ENCODE data around the gene CCDC127.
A peak's percentile ranks its signal among the peaks of the same experiment; 100 is the strongest.

Gene CCDC127

GRCh38 chr5:187617-188451, 30.1 kb downstream of the CCDC127 start:
- Histone ChIP-seq H3K4me3 (ENCODE audit: low read length) (no peak overlapping the region; the same call in 1 of the 2 replicates), H3F3A (ENCODE audit: control insufficient read depth, insufficient read depth) (peaks cover 5% of the 10 kb centered on the region; the same call in 1 of the 2 replicates), H3K4me1 (ENCODE audit: control insufficient read depth, low read length) (peaks cover 48% of the 10 kb centered on the region), H3K27ac (ENCODE audit: low read depth, low read length) (no peak overlapping the region), H4K20me1 (ENCODE audit: control insufficient read depth, insufficient read depth, low read depth, low read length) (no peaks in the 10 kb centered on the region), H3K79me2 (ENCODE audit: control insufficient read depth, low read length) (peaks cover 5% of the 10 kb centered on the region; the same call in 1 of the 2 replicates), H3K36me3 (ENCODE audit: control insufficient read depth, low read length) (no peaks in the 10 kb centered on the region), H3K9me2 (replicated peaks; ENCODE audit: control insufficient read depth, low read length) (no peaks in the 10 kb centered on the region), H3K27me3 (ENCODE audit: control insufficient read depth, low read length) (no peaks in the 10 kb centered on the region), H3K9me3 (ENCODE audit: control insufficient read depth, insufficient read depth, low read length) (no peaks in the 10 kb centered on the region), H3K4me2 (ENCODE audit: low read length) (peak overlapping the region; percentile 77)
- TF ChIP-seq, protein P1, sequence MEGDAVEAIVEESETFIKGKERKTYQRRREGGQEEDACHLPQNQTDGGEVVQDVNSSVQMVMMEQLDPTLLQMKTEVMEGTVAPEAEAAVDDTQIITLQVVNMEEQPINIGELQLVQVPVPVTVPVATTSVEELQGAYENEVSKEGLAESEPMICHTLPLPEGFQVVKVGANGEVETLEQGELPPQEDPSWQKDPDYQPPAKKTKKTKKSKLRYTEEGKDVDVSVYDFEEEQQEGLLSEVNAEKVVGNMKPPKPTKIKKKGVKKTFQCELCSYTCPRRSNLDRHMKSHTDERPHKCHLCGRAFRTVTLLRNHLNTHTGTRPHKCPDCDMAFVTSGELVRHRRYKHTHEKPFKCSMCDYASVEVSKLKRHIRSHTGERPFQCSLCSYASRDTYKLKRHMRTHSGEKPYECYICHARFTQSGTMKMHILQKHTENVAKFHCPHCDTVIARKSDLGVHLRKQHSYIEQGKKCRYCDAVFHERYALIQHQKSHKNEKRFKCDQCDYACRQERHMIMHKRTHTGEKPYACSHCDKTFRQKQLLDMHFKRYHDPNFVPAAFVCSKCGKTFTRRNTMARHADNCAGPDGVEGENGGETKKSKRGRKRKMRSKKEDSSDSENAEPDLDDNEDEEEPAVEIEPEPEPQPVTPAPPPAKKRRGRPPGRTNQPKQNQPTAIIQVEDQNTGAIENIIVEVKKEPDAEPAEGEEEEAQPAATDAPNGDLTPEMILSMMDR (IDR thresholded peaks at IDR 0.05; ENCODE audit: low read depth, low read length, poor library complexity, severe bottlenecking), result no peak
- TF ChIP-seq EZH2phosphoT487 (IDR thresholded peaks at IDR 0.05; ENCODE audit: borderline replicate concordance, low read length), result no peak

- Histone ChIP-seq H3K27ac (ENCODE audit: low read depth, low read length) (no peak overlapping the region), H3K36me3 (ENCODE audit: control insufficient read depth, low read length) (no peaks in the 10 kb centered on the region), H3K9me3 (ENCODE audit: control insufficient read depth, insufficient read depth, low read length) (no peaks in the 10 kb centered on the region), H3K9me2 (replicated peaks; ENCODE audit: control insufficient read depth, low read length) (no peaks in the 10 kb centered on the region), H3F3A (ENCODE audit: control insufficient read depth, insufficient read depth) (peaks cover 5% of the 10 kb centered on the region; the same call in 1 of the 2 replicates), H3K4me2 (ENCODE audit: low read length) (no peak overlapping the region), H3K4me1 (ENCODE audit: control insufficient read depth, low read length) (peaks cover 40% of the 10 kb centered on the region), H3K79me2 (ENCODE audit: control insufficient read depth, low read length) (peaks cover 5% of the 10 kb centered on the region; the same call in 1 of the 2 replicates), H3K27me3 (ENCODE audit: control insufficient read depth, low read length) (no peaks in the 10 kb centered on the region), H3K4me3 (ENCODE audit: low read length) (no peak overlapping the region), H4K20me1 (ENCODE audit: control insufficient read depth, insufficient read depth, low read depth, low read length) (no peaks in the 10 kb centered on the region)
- TF ChIP-seq, protein P1 (IDR thresholded peaks at IDR 0.05; ENCODE audit: low read depth, low read length, poor library complexity, severe bottlenecking), result no peak
- no peak for TF ChIP-seq EZH2phosphoT487 (IDR thresholded peaks at IDR 0.05; ENCODE audit: borderline replicate concordance, low read length)
These were observed 30.9 kb downstream of the CCDC127 start for GRCh38 chr5:187042-187431.

DNA sequence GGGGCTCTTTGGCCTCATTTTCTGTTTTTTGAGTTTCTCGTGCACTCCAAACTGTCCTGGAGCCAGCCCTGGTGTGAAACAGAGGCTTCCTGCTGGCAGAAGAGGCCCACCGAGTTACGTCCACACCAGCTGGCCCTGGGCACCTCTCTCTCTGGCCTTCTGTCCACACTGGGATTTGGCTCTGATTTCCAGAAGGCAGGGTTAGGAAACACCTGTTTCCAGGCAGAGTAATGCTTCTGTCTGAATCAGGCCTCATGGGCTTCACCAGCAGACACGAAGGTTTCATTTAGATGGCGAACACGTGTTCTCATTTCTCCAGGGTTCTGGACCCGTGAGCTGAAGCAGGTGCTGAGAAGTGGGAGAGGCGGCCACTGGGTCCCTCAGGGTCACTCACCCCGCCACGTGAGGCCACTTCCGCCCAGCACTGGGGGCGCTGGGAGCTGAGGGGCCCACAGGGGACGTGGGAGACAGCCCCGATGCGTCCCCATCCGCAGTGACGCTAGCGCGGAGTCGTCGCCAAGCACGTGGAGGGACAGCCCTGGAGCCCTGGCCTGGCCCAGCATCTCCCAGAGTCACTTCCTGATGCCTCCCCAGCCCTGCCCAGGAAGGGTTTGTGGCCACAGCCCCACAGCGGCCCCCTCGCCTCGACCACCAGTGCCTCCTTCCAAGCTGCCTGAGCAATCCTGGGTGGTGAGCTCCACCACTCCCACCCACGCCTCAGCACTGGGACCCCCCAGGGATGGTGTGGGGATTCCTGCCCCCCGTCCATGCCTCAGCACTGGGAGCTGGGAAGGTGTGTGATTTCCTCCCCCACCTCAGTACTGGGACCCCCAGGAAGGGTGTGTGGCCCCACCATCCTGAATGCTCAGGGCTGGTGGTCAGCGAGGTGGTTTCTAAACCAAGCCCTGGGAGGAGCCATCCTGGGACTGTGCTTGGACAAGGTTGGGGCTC, 31.6 kb downstream of the CCDC127 start:
- Histone ChIP-seq H3K4me2 (ENCODE audit: low read length) (no peak overlapping the region), H3K27ac (ENCODE audit: low read depth, low read length) (no peak overlapping the region), H3K9me2 (replicated peaks; ENCODE audit: control insufficient read depth, low read length) (no peaks in the 10 kb centered on the region), H3K27me3 (ENCODE audit: control insufficient read depth, low read length) (no peaks in the 10 kb centered on the region), H3K36me3 (ENCODE audit: control insufficient read depth, low read length) (no peaks in the 10 kb centered on the region), H3K9me3 (ENCODE audit: control insufficient read depth, insufficient read depth, low read length) (no peaks in the 10 kb centered on the region), H3K4me1 (ENCODE audit: control insufficient read depth, low read length) (peaks cover 33% of the 10 kb centered on the region), H4K20me1 (ENCODE audit: control insufficient read depth, insufficient read depth, low read depth, low read length) (no peaks in the 10 kb centered on the region), H3K79me2 (ENCODE audit: control insufficient read depth, low read length) (peaks cover 5% of the 10 kb centered on the region; the same call in 1 of the 2 replicates), H3K4me3 (ENCODE audit: low read length) (no peak overlapping the region), H3F3A (ENCODE audit: control insufficient read depth, insufficient read depth) (peaks cover 5% of the 10 kb centered on the region; the same call in 1 of the 2 replicates)
- TF ChIP-seq, protein P1 (IDR thresholded peaks at IDR 0.05; ENCODE audit: low read depth, low read length, poor library complexity, severe bottlenecking), result no peak
- TF ChIP-seq EZH2phosphoT487 (IDR thresholded peaks at IDR 0.05; ENCODE audit: borderline replicate concordance, low read length), result no peak

All from DOHH2 (cell line).